GM21367 (cell line): ENCODE data around the gene SOX13.

Experiments used
- ATAC-seq: cut with Tn5 transposase; IDR thresholded peaks from one replicate; pipeline ENCODE4 v1.9.1; 2021; ENCODE audit not compliant: unreplicated experiment

Gene SOX13

DNA sequence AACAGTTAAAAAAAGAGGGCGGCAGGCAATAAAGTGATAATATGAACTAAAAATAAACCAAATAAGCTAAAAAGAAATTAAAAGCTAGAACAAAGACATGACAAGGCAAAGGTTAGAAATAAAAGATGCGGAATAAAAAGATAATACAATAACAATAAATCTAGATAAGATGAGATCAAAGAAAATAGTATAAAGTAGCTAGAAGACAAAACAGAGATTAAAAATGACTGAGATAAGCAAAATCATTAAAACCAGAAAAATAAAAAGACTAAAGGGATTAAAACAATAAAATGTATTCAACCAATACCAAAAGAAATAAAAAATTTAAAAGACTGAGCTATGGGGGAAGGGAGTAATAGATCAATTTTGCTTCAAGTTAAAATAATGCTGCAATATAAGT is 10.8 kb upstream of the SOX13 start:
- no peak for ATAC-seq

DNA sequence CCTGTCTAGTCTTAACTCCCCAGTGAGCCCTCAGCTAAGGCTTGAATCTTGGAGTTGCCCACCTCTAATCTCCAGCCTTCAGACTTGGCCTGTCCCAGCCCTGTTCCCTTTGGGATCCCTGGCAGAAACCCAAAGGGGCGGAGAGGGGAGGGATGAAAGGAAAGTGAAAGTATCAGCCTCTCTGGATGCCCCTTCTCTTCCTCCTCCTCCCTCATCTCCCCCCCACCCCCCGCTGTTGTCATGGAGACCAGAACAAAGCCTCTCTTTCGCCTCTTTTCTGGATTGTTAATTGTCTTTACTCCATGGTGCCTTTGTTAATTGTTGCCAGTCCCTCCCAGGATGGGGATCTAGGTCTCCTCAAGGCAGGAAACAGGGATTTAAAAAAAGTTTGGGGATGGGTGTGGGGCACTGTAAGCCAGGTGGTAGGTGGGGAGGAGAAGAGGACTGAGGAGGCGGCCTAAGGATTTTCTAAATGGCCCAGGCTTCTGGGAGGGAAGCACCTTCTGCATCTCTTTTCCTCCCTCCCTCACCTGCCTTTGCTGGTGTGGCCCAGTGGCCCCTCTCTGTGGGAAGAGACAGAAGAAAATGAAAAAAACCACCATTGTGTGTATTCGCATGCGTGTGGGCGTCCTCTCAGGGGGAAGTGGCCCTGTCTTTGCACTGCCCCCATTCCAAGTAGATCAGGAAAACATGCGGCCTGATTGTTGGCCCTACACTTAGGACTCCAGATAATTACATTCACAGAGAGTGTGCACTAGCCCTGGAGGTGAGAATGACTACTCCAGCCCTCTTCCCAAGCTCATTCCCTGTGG is 7.5 kb upstream of the SOX13 start:
- ATAC-seq = no peak

DNA sequence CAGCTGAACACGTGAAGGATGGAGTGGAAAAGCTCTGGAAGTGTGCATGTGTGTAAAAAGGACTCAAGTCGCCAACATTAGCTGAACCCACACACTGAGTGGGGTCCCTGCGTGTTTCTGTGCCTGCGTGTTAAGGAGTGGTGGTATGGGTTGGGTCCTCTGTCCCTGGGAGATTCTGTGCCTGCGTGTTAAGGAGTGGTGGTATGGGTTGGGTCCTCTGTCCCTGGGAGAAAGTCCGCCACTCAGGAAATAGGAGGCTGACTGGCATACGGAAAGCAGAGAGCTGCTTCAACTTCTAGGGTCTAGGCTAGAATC is 7.0 kb upstream of the SOX13 start:
- ATAC-seq = no peak

DNA sequence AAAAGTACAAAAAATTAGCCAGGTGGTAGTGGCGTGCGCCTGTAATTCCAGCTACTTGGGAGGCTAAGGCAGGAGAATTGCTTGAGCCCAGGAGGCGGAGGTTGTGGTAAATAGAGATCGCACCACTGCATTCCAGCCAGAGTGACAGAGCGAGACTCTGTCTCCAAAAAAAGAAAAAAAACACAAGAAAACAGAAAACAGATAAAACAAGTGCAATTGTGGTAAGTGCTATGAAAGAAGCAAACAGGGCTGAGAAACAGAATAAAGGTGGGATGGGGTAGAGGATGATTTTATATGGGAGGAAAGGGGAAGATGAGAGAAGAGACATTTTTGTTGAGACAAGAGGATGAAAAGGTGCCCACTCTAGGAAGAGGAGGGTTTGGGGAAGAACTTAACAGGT is 5.0 kb upstream of the SOX13 start:
- ATAC-seq = no peak

DNA sequence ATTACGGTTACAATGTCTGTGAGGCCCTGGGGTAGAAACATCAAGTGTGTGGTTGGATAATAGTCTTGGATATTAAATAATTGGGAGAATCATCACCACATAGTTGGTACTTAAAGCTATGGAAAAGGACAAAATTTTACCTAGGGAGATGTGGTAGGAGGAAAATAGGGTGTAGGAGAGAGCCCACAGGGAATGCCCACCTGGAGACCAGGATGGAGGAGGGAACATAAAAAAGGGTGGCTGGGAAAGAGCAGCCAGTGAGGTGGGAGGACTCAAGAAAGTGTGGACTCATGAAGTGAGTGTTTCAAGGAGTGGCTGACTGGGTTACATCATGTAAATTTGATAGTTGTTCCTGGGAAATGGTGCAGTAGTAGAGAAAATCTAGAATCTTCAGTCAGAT is 3.0 kb upstream of the SOX13 start:
- ATAC-seq = no peak

DNA sequence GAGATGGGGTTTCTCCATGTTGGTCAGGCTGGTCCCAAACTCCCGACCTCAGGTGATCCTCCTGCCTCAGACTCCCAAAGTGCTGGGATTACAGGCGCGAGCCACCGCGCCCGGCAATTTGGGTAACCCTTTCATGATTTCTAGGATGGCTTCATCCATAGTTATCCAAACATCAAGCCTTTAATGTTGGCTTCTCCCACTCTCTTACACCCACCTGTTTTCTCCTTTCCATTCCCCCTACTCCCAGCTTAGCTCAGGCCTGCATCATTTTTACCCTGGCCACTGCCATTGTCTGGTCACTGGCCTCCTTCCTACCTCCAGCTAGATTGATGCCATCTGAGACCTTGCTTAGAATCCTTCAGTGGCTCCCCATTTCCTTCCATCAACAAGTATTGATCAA is 2.0 kb upstream of the SOX13 start:
- ATAC-seq = no peak

DNA sequence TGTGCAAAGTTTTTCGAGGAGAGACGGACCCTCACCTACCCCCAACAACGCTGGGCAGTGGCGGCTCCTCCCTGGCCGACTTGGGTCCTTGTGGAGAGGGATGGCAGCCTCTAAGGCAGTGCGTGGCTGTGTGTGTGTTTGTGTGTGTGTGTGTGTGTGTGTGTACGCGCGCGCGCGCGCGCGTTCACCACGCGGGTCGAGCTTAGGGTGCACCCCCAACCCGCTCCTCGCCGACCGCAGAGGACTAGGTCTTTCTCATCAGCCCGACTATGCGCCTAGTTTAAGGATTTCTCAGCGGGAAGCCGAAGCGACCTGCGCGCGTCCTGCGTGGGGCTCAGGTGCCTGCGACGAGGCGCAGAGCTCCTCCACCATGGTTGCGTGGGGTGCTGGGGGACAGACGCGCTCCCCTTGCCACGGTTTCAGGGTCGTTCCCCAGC is 940 bp downstream of the SOX13 start:
- ATAC-seq = no peak

DNA sequence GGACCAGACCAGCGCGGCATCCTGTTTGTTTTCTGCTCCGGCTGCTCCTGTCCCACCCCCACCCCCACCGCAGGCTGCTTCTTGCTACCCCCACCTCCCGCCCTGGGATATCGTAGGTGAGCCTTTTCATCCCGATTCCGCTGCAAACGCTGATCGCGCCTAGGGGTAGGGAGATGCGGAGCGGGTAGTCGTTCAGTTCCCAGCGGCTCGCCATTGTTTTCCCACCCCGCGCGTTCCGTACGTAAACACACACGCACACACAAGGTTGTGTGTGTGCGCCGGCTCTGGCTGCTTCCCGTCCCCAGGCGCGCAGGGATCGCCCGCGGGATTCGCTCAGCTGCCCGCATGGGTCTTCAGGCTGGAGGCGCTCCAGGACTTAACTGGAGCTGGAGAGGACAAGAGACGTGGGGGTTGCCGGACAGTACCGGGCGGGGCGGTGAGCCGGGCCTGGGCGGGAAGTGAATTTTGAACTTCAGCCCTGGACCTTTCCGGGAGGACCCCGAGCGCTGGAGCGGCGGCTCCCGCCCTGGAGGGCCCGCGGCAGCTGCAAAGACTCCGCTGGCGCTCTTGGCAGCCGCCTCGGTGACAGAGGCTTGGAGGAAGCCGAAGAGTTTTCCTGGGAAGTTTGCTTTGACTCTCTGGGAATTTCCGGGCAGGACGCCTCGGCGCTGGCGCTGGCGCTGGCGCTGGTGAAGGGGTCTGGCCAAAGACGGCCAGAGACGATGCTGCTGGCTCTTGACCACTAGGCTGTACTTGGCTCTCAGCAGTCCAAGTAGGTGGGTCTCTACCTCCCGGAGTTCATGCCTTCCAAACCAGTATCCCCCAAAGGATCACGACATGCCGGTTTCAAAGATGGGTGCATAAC is 1.6 kb downstream of the SOX13 start:
- no peak for ATAC-seq

DNA sequence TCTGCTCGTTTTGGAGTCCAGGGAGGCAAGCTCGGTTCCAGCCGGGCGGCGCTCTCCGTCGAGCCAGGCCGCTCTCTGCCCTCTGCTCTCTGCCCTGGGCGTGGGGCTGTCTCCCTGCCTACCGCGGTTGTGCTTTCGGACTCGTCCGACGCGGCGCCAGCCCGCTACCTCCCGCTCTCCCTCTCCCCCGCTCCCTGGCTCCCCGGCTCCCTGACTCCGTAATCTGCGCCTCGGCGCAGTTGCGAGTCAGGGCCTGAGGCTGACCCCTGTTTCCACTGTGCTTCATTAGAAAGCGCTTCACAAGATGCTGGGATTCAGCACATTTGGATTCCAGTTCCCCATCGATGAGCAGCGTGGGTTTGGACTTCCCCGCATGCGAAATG is 2.2 kb downstream of the SOX13 start:
- no peak for ATAC-seq

DNA sequence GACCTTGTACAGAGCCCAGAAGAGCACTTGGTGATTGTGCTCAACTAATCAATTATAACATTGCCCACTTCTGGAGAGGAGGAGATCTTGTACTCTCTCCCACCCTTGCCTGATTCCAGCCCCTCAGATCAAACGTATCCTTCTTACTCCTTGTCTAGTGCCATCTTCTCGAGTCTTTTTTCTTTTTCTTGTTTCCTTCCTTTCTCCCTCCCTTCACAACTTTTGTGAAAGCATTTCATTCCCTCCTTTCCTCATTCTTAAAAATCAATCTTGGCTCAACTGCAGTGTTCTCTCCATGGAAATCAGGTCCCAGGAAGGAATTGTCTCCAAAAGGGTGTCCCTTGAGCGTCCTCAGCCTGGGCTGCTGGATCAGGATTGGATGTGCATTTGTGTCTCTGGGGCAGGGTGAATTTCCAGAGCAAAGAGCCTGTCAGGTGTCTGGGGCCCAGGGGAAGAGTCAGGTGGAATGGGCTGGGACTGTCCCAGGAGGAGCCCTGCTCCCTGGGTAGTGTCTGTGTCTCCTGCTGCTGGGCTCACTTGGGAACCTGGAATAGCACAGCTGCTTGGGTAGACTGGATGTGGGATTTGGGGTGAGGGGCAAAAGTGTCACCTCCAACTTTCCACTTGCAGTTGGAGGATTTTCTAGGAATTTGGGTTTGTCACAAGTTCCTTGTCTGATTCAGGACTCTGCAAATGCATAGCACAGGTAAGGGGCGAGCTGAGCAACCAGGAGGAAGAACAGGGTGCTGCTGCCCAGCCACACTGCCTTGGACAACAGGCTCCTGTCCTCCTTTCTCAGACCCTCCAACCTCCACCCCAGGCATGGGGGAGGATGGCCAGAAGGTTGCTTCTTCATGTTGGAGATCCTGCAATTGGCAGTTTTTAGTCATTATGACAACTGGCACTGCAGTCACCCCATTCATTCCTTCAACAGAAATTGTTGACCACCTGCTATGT is 3.3 kb downstream of the SOX13 start:
- no peak for ATAC-seq

DNA sequence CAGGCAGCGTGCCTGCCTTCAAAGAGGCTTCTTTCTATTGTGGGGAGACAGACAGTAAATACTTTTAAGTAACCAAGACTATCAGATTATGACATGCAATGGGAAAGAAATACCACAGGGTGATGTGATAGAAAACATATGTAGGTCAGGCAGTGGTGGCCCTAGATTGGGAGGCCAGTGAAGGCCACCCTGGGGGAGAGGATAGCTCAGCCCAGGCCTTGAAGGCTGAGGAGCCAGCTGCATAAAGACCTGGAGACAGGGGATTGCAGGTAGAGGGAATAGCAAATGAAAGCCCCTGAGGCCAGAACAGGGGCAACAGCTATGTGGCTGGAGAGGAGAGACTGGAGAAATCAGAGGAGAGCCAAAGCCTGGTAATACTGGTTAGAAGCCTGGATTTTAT is 4.0 kb downstream of the SOX13 start:
- ATAC-seq = no peak

DNA sequence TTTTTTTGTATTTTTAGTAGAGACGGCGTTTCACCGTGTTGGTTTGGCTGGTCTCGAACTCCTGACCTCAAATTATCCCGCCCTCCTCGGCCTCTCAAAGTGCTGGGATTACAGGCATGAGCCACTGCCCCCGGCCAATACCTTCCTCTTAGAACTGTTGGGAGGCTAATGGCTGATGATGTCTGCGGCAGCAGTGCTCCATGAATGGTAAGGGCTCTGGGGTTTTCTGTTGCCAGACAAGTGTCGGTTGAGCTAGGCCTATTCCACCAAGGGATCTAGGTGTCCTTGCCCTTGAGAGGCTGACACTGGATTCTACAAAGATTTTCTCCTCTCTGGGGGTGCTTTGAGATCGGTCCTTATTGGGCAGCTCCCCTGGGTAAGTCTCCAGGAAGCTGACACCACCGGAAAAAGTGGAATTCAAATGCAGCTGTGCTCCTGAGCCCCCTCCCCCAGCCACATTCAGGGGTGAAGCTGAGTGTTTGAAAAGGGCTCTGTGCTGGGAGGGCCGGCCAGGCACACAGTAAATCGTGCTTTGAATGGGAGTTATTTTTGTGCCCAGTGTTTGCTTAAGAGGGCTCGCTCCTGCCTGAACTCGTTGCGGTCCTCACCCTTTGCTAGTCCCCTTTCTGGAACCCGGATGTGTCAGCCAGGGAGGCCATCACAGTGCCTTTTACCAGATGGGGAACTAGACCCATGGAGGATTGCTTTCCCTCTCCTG is 5.2 kb downstream of the SOX13 start:
- no peak for ATAC-seq

DNA sequence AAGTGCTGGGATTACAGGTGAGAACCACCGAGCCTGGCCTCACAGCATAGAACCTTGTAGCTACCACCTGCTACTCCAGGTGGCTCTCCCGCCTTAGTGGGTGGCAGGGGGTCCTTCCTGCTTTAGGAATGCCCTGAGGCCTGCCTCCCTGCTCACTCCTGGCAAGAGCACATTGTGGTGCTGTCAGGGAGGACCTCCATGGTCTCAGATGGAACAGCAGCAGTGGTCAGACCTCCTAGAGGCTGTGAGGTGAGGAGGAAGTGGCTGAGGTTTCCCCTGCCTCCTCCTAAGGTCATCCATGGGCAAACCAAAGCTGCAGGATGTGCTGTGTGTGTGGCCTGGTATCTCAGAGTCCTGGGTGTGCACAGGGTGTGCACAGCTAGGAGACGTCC is 6.7 kb downstream of the SOX13 start:
- no peak for ATAC-seq

DNA sequence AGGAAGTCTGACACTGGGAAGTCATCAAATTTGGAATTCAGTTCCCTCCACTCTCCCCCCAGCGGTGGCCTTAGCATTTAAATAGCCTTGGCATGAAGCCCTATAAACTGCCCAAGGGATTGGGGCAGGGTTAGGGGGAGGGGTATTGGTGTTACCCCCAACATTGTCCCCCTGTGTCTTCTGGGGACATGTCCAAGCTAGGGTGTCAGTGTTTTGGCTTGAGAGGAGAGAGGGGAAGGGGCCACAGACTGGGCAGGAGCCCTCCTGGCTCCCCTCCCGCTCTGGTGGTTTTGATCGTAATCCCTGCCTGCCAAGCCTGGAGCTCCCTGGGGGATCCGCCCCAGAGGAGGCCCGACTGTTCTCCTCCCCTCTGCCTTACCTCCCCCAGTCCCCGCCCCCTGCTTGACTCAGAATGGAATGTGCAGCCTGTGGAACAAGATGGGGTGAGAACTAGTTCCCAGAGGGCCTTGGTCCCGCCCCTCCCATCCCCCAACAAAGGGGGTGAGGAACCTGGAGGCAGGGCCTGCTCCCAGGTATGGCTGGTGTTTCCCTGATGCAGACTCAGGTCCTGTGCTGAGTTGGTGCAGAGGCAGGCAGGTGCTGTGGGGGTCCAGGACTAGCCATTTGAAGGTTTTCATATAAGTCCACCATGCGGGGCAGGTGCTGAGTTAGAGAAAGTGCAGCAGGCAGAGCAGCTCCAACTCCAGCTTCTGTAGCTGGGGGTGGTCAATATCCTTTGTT is 7.4 kb downstream of the SOX13 start:
- no peak for ATAC-seq

DNA sequence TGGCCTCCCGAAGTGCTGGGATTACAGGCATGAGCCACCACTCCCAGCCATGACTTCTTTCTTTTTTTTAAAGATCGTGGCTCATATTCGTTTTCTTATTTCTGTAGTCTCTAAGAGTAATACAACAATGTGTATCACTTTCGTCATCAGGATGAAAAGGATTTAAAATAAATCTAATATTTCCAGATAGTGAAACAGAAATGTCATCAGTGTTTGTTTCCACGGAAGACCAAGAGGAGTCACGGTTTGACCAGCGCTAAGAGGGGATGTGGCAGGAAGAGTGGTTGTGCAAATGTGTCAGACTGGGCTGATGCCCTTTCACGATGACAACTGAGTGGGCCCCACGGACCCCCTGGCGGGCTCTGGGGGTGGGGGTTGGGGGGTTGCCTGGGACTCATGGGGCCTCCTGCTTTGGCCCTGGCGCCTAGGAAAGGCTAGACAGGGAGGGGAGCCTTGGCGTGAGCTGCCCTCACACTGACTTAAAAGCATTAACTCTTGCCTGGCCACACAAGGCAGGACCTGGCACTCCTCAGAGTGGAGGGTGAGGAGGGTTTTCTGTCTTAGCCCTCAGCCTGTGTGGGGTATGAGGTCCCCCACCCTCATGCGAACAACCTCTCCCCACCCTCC is 8.4 kb downstream of the SOX13 start:
- ATAC-seq = no peak

DNA sequence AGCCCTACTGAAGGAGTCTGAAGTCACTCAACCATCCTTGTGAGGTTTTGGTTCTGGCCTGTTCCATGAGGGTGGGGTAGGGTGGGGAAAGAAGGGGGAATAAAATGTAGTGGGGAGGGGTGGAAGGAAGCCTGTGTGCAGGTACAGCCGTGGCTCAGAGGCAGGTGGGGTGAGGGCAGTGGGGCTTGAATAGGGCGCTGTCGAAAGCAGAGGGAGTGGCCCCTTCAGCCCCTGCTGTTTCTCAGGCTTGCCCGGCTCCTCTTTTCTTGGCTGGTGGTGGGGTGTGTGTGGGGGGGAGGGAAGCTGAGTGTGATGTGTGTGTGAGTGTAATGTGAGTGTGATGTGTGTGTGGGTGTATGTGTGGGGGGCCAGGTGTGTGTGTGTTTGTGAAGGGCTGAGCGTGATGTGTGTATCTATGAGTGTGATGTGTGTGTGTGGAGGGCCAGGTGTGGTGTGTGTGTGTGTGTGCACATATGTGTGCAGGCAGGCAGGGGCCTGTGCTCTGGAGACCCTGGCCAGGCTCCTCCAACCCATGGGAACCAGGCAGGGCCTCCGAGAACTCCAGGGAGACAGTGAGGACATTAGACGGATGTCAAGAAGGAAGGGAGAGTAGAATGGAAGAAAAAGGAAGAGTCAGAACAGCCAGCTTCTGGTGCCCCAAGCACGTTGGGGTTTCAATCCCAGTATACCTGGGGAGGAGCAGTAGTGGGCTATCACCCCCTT is 9.0 kb downstream of the SOX13 start:
- ATAC-seq = no peak

DNA sequence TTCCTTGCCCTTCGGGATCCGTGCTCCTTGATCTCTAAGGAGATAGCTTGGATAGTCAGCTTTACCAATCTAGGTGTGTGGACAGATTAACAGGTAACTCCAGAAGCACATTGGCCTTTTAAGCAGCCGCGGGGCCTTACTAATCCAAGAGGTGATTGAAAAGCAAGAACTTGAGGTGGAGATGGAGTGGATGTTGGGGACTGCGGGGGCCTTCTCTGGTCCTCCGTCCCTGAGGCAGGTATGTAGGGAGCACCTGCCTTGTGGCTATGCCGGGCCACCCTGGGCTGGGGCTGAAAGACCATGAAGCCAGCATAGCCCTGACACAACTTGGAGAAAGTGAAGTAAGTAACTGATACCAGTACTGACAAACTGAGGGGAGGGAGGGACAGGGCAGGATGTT is 10.6 kb downstream of the SOX13 start:
- no peak for ATAC-seq

DNA sequence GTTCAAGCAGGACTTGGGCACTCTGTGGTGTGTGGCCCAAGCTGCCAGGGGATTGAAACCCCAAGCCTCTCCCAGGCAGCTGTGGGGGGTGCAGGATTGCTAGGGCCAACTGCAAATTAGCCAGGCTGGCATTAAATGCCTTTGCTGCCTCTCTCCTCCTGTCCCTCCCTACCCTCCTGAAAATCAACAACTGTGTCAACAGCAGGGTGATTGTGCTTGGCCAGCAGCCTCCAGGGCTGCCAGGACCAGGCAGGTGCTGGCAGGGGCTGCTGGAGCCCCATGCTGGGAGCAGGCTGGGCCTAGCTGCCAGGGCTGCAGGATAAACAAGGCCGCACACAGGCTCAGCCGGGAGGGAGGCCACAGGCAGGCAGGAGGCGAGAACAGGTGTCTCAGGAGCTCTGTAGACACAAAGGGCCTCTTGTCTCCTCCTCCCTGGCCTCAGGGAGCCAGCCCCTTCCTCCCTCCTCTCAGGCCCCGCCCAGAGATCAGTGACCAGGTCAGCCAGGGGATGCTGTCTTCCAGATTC is 11.4 kb downstream of the SOX13 start:
- no peak for ATAC-seq

DNA sequence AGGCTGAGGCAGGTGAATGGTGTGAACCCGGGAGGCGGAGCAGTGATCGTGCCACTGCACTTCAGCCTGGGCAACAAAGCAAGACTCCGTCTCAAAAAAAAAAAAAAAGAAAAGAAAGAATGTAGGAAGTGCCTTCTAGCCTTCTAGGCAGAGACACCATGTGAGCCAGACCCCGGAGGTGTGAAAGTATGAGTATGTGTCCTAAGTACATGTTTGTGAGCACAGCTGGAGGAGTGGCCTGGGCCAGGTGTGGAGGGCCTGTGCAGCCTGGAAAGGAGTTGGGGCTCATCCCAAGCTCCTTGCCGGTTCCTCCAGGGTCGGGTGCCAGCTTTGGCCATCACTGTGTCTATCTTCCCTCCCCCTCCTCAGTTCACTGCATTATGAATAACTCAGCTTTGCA is 13.0 kb downstream of the SOX13 start:
- ATAC-seq = no peak
